GM10248 (cell line): Measurements from ENCODE around the gene GALNT15.

ENCODE experiments used
- CTCF ChIA-PET: fragments of 300-600 bp; sonication (Branson Sonifier 250); formaldehyde crosslinking; extraction: SDS; loops from one replicate; lab custom pipeline; 2021; ENCODE audit warnings: antibody characterized with exemption; lab: Yijun Ruan, JAX
- POLR2A ChIA-PET: fragments of 350-650 bp; sonication (Branson Sonifier 250); formaldehyde crosslinking; extraction: SDS; loops from one replicate; lab custom pipeline; 2020; ENCODE audit warnings: antibody characterized with exemption; lab: Yijun Ruan, JAX
- DNase-seq: peaks from one replicate; pipeline ENCODE4 v3.0.0; 2012; ENCODE audit errors: extremely low spot score
- CTCF ChIP-seq: IDR thresholded peaks from 2 replicates; pipeline ENCODE4 v1.5.1; 2012; ENCODE audit warnings: mild to moderate bottlenecking, low read depth; ENCODE audit errors: extremely low read depth, missing control alignments, control extremely low read depth

GALNT15 gene

GRCh38 chr3:16134173-16134928, 40.1 kb upstream of the GALNT15 start:
- no peak for DNase-seq
- POLR2A ChIA-PET = no interaction called here
- CTCF ChIA-PET = interaction anchor here (1.1 to 1.9 kb wide), 3 partner anchors 10 to 76 kb away, joined by 3 to 4 read pairs (median 4); no protein-coding TSS in a partner anchor
- no peak for TF ChIP-seq CTCF

- ChIA-PET CTCF (interaction anchor here (1.1 to 1.9 kb wide), 4 partner anchors 26 to 78 kb away, joined by 3 to 4 read pairs (median 4); no protein-coding TSS in a partner anchor), POLR2A (no interaction called here)
- no peak for DNase-seq
- no peak for TF ChIP-seq CTCF
Observed at GRCh38 chr3:16136055-16136454, 38.4 kb upstream of the GALNT15 start.

GRCh38 chr3:16137044-16137443, 37.4 kb upstream of the GALNT15 start:
- no peak for DNase-seq
- ChIA-PET CTCF (interaction anchor here (1.1 to 1.2 kb wide), 2 partner anchors 41 to 59 kb away, joined by 3 read pairs; no protein-coding TSS in a partner anchor), POLR2A (no interaction called here)
- TF ChIP-seq CTCF = no peak

GRCh38 chr3:16137977-16138376, 36.5 kb upstream of the GALNT15 start:
- no peak for DNase-seq
- CTCF ChIA-PET = no interaction called here
- POLR2A ChIA-PET = no interaction called here
- no peak for TF ChIP-seq CTCF

GRCh38 chr3:16140116-16140893, 34.2 kb upstream of the GALNT15 start:
- DNase-seq = no peak
- POLR2A ChIA-PET = no interaction called here
- CTCF ChIA-PET = interaction anchor here (2.1 kb wide), 1 partner anchor 38 kb away, joined by 7 read pairs; no protein-coding TSS in a partner anchor
- no peak for TF ChIP-seq CTCF

- POLR2A ChIA-PET = no interaction called here
- DNase-seq = no peak
- TF ChIP-seq CTCF = no peak
- CTCF ChIA-PET = interaction anchor here (0.9 to 2.1 kb wide), 5 partner anchors 10 to 39 kb away, joined by 3 to 7 read pairs (median 4); no protein-coding TSS in a partner anchor
Observed at GRCh38 chr3:16140894-16141285, 33.6 kb upstream of the GALNT15 start.
